GM18507 (cell line): ENCODE measurements around the gene ACAD10.

Experiments used
- DNase-seq: peaks from one replicate; pipeline ENCODE4 v3.0.0; 2011; ENCODE audit warnings: low read depth; ENCODE audit not compliant: insufficient read length; ENCODE audit errors: extremely low spot score
- FAIRE-seq: peaks from 2 replicates; lab custom pipeline; 2011; peaks lifted over from hg19 to GRCh38; lab: Jason Lieb, UNC

The ACAD10 gene

DNA sequence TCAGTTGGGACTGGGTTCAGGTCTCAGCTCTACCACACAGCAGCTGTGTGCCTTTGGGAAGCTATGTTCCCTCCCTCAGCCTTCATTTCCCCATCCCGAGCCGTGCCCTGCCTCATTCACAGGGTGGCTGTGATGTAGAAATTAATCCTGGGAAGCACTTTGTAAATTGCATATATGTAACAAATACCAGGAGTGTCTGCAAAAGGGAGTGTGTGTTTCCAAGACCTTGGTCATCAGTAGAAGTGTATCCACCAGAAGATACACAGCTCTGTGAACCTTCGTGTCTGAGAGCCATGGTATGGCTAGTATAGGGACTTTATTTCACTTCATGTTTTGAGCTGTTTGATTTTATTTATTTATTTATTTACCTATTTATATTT, 107.0 kb downstream of the ACAD10 start:
- DNase-seq (no peak), FAIRE-seq (no peak)

DNA sequence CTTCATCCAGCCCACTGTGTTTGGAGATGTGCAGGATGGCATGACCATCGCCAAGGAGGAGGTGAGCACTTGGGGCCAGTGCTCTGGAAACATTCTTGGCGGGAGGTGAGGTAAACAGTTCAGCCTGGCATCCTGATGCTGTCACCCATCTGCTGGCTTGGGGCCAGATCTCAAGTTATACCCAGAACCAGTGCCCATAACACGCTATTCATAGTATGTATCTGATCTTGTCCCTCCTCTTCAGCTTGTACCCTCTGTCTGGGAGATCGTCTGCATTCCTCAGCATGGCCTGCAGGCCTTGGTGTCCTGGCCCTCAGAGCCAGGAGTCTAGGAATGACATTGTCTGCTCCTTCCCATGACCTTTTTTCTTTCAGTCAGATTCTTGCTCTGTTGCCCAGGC, 112.3 kb downstream of the ACAD10 start:
- FAIRE-seq = no peak
- no peak for DNase-seq

DNA sequence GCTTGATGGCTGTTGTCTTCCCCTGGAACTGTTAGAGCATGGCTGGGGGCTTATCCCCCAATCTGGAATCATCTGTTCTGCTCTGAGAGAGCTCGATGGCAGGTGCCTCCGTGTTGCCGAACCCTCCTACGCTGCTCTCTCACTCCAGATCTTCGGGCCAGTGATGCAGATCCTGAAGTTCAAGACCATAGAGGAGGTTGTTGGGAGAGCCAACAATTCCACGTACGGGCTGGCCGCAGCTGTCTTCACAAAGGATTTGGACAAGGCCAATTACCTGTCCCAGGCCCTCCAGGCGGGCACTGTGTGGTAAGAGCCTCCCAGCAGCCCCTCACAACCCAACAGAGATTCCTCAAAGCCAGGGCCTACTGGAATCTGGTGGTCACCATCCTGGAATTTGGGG, 113.9 kb downstream of the ACAD10 start:
- FAIRE-seq (no peak), DNase-seq (no peak)

DNA sequence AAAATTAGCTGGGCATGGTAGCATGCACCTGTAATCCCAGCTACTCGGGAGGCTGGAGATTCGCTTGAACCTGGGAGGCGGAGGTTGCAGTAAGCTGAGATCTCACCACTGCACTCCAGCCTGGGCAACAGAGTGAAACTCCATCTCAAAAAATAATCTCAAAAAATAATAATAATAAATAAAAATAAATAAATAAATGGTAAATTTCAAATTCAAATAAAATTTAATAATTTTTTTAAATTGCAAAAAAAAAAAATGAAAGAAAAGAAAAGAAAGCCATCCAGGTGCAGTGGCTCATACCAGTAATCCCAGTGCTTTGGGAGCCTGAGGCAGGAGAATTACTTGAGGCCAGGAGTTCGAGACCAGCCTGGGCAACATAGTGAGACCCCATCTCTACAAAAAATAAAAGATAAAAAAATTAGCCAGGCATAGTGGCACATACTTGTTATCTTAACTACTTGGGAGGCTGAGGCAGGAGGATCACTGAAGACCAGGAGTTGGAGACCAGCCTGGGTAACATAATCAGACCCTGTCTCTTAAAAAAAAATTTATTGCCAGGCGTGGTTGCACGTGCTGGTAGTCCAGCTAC, 117.3 kb downstream of the ACAD10 start:
- DNase-seq = no peak
- no peak for FAIRE-seq

DNA sequence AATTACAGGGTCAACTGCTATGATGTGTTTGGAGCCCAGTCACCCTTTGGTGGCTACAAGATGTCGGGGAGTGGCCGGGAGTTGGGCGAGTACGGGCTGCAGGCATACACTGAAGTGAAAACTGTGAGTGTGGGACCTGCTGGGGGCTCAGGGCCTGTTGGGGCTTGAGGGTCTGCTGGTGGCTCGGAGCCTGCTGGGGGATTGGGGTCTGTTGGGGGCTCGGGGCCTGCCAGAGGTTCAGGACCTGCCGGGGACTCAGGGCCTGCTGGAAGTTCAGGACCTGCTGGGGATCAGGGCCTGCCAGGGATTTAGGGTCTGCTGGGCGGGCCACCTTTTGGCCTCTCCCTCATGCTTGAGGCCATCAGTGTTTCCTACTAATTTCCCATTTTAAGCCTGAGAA, 118.0 kb downstream of the ACAD10 start:
- no peak for DNase-seq
- FAIRE-seq = no peak

DNA sequence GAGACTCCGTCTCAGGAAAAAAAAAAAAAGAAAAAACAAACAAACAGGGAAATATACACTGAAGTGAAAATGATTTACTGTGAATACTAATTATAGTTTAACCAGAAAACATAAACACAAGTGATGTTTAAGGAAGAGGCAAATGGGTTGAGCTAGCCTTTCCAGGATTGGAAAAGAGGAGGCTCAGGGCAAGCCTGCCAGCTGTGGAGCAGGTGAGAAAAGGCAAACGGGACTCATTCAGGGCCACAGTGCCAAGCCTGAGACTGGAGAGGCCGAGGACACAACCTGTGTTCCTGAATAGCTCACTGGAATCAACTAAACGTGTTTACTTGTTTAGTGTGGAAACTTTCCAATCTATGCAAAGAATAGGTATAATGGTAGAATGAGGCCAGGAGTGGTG, 120.5 kb downstream of the ACAD10 start:
- DNase-seq = no peak

More for the DNA sequence above, 120.5 kb downstream of the ACAD10 start:
- no peak for FAIRE-seq
